Measurements from ENCODE around the gene TMEM132D. TPM values are rescaled to one million over a fixed set of nuclear protein-coding genes. Genes with fewer than 3 reads are reported as not detected.

The TMEM132D gene
- total RNA-seq, 1 donor from 2014 or later: 1.1 TPM

GRCh38 chr12:129585296-129585695 lies 318.5 kb downstream of the TMEM132D start:
- Mint-ChIP-seq H3K4me3 (no peak overlapping the region), H3K27me3 (ENCODE audit: insufficient read depth, low read depth) (peaks cover 3% of the 10 kb centered on the region), H3K27ac (no peak overlapping the region), H3K9me3 (peaks cover 22% of the 10 kb centered on the region), H3K4me1 (peaks cover 20% of the 10 kb centered on the region), H3K36me3 (peaks cover 21% of the 10 kb centered on the region)
- Histone ChIP-seq H3K27me3 (no peaks in the 10 kb centered on the region), H3K9ac (no peak overlapping the region), H3K79me2 (ENCODE audit: low read depth) (no peaks in the 10 kb centered on the region), H3K4me3 (no peak overlapping the region), H3K9me3 (ENCODE audit: low read depth) (no peaks in the 10 kb centered on the region), H3K4me2 (no peak overlapping the region), H3K4me1 (no peaks in the 10 kb centered on the region), H2AFZ (replicated peaks) (no peak overlapping the region), H3F3A (ENCODE audit: low read depth) (no peaks in the 10 kb centered on the region), H4K20me1 (ENCODE audit: low read depth) (no peaks in the 10 kb centered on the region), H3K36me3 (no peaks in the 10 kb centered on the region), H3K27ac (no peak overlapping the region)
- DNase-seq (ENCODE audit: low spot score): no peak
- TF ChIP-seq CTCF (IDR thresholded peaks at IDR 0.05): no peak
- no peak for TF ChIP-seq EZH2 (IDR thresholded peaks at IDR 0.05)
- TF ChIP-seq EZH2phosphoT487 (IDR thresholded peaks at IDR 0.05): no peak

- Histone ChIP-seq H3K27me3 (no peaks in the 10 kb centered on the region), H3K9ac (no peak overlapping the region), H3K4me2 (no peak overlapping the region), H3K36me3 (no peaks in the 10 kb centered on the region), H3K4me3 (no peak overlapping the region), H3K9me3 (ENCODE audit: low read depth) (no peaks in the 10 kb centered on the region), H3K4me1 (no peaks in the 10 kb centered on the region), H3K79me2 (ENCODE audit: low read depth) (no peaks in the 10 kb centered on the region), H3F3A (ENCODE audit: low read depth) (no peaks in the 10 kb centered on the region), H2AFZ (replicated peaks) (no peak overlapping the region), H4K20me1 (ENCODE audit: low read depth) (no peaks in the 10 kb centered on the region), H3K27ac (no peak overlapping the region)
- Mint-ChIP-seq H3K36me3 (peaks cover 26% of the 10 kb centered on the region), H3K27me3 (ENCODE audit: insufficient read depth, low read depth) (peaks cover 3% of the 10 kb centered on the region), H3K9me3 (peaks cover 7% of the 10 kb centered on the region), H3K4me1 (peaks cover 21% of the 10 kb centered on the region), H3K4me3 (no peak overlapping the region), H3K27ac (no peak overlapping the region)
- TF ChIP-seq EZH2phosphoT487 (IDR thresholded peaks at IDR 0.05) (no peak), EZH2 (IDR thresholded peaks at IDR 0.05) (no peak), CTCF (IDR thresholded peaks at IDR 0.05) (no peak)
- no peak for DNase-seq (ENCODE audit: low spot score)
These were observed 323.9 kb downstream of the TMEM132D start for GRCh38 chr12:129579879-129580278.

- no peaks in the 10 kb centered on the region for H3F3A ChIP-seq (ENCODE audit: low read depth)
- Mint-ChIP-seq H3K4me3 (no peak overlapping the region), H3K9me3 (peaks cover 12% of the 10 kb centered on the region), H3K27ac (peak overlapping the region; percentile 26), H3K4me1 (peaks cover 4% of the 10 kb centered on the region), H3K27me3 (ENCODE audit: insufficient read depth, low read depth) (no peaks in the 10 kb centered on the region), H3K36me3 (peaks cover 15% of the 10 kb centered on the region)
- H3K36me3 ChIP-seq: no peaks in the 10 kb centered on the region
- H3K27ac ChIP-seq: no peak overlapping the region
- no peak overlapping the region for H3K9ac ChIP-seq
- no peaks in the 10 kb centered on the region for H4K20me1 ChIP-seq (ENCODE audit: low read depth)
- H3K4me3 ChIP-seq: no peak overlapping the region
- no peaks in the 10 kb centered on the region for H3K9me3 ChIP-seq (ENCODE audit: low read depth)
- DNase-seq (ENCODE audit: low spot score): no peak
- H3K27me3 ChIP-seq: no peaks in the 10 kb centered on the region
- TF ChIP-seq EZH2 (IDR thresholded peaks at IDR 0.05) (no peak), EZH2phosphoT487 (IDR thresholded peaks at IDR 0.05) (no peak), CTCF (IDR thresholded peaks at IDR 0.05) (no peak)
- no peak overlapping the region for H3K4me2 ChIP-seq
- H3K4me1 ChIP-seq: no peaks in the 10 kb centered on the region
- H3K79me2 ChIP-seq (ENCODE audit: low read depth): no peaks in the 10 kb centered on the region
- no peak overlapping the region for H2AFZ ChIP-seq (replicated peaks)
These were observed 331.8 kb downstream of the TMEM132D start for GRCh38 chr12:129571901-129572494.
